A673 (cell line): ENCODE data around the gene FBXL7. TPM values are rescaled to one million over a fixed set of nuclear protein-coding genes. Genes with fewer than 3 reads are reported as not detected.

Source experiments
- BruUV-seq: library from RNA; stranded (reverse); fragments of 400-500 nt; replicated peaks from 2 replicates; lab custom pipeline; 2021; lab: Mats Ljungman, UMichigan
- CTCF ChIA-PET: fragments of 300-600 bp; sonication (Branson Sonifier 250); formaldehyde crosslinking; loops from one replicate; lab custom pipeline; 2022; ENCODE audit warnings: antibody characterized with exemption; lab: Charles Lee
- POLR2A ChIA-PET: fragments of 300-600 bp; sonication (Branson Sonifier 250); formaldehyde crosslinking; loops from one replicate; lab custom pipeline; 2022; ENCODE audit warnings: antibody characterized with exemption; ENCODE audit not compliant: low non-redundant PET; lab: Charles Lee
- DNase-seq: peaks from one replicate; pipeline ENCODE4 v3.0.0-alpha.2; 2015; ENCODE audit warnings: low spot score
- H3K27ac ChIP-seq: fragments of 200-600 bp; sonication (generic); 2 replicates; pipeline ENCODE4 v1.5.1; 2016; ENCODE audit warnings: mixed run types, low read depth, mild to moderate bottlenecking, mixed read lengths, antibody characterized with exemption, low read length; ENCODE audit not compliant: poor library complexity, severe bottlenecking
- H3K27me3 ChIP-seq: fragments of 200-600 bp; sonication (generic); replicated peaks from 2 replicates; pipeline ENCODE4 v1.6.1; 2017; ENCODE audit warnings: mixed run types, low read depth, mild to moderate bottlenecking, mixed read lengths, antibody characterized with exemption, low read length; ENCODE audit not compliant: insufficient read depth, poor library complexity
- H3K36me3 ChIP-seq: fragments of 200-600 bp; sonication (generic); 2 replicates; pipeline ENCODE4 v1.6.1; 2016; ENCODE audit warnings: mixed run types, mild to moderate bottlenecking, mixed read lengths, antibody characterized with exemption, low read length; ENCODE audit not compliant: insufficient read depth, poor library complexity, severe bottlenecking
- H3K4me1 ChIP-seq: fragments of 200-600 bp; sonication (generic); 2 replicates; pipeline ENCODE4 v1.6.1; 2017; ENCODE audit warnings: mixed run types, mild to moderate bottlenecking, mixed read lengths, antibody characterized with exemption, low read length; ENCODE audit not compliant: insufficient read depth, poor library complexity, severe bottlenecking
- H3K4me3 ChIP-seq: fragments of 200-600 bp; sonication (generic); 2 replicates; pipeline ENCODE4 v1.5.1; 2016; ENCODE audit warnings: low read depth, mixed run types, mild to moderate bottlenecking, mixed read lengths, low read length; ENCODE audit not compliant: poor library complexity, severe bottlenecking
- H3K9me3 ChIP-seq: fragments of 200-600 bp; sonication (generic); 2 replicates; pipeline ENCODE4 v1.6.1; 2016; ENCODE audit warnings: mixed run types, low read depth, mild to moderate bottlenecking, mixed read lengths, antibody characterized with exemption, low read length; ENCODE audit not compliant: poor library complexity, severe bottlenecking
- EZH2 ChIP-seq: fragments of 200-600 bp; sonication (generic); IDR thresholded peaks from 2 replicates; pipeline ENCODE4 v1.6.1; 2017; ENCODE audit warnings: borderline replicate concordance, low read depth, mild to moderate bottlenecking, mixed read lengths, antibody characterized with exemption, low read length; ENCODE audit not compliant: poor library complexity, severe bottlenecking
- intact Hi-C: fragments of 100-400 bp; cut with micrococcal nuclease; formaldehyde crosslinking; loops from one replicate; pipeline ENCODE4 v1.10.0; 2022; ENCODE audit not compliant: unreplicated experiment
- total RNA-seq: library from RNA; stranded (reverse); gene quantifications from 2 replicates; pipeline ENCODE4 v1.2.3, GENCODE V29; 2021
- TF ChIP-seq, protein P1 (sequence below): fragments of 300-800, 200-600 bp; sonication (generic); conservative IDR thresholded peaks from 2 replicates; pipeline ENCODE4 v1.5.1; 2017; ENCODE audit warnings: low read depth, mild to moderate bottlenecking, antibody characterized with exemption, low read length, moderate library complexity, mixed read lengths

FBXL7 gene
- total RNA-seq, 1 experiment from 2014 or later, result 5.9 TPM

DNA sequence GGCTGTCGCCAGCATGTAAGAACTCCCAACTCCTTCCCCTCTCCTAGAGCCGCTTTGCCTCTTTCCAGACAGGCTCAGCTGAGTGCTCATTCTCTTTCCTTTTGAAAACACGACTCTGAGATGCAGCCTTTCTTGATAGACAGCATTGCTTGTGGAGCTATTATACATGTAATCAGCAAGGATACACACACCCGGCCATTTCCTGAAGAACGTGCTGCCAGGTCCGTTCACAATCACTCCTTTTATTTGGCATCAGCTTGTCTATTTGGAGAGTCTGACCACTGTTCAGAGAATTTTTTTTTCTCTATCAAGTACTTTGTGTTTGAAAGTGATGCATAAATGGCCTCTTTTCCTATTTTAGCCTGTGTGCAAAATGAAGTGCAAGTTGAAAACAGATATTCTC lies 351.0 kb downstream of the FBXL7 start:
- TF ChIP-seq, protein P1, sequence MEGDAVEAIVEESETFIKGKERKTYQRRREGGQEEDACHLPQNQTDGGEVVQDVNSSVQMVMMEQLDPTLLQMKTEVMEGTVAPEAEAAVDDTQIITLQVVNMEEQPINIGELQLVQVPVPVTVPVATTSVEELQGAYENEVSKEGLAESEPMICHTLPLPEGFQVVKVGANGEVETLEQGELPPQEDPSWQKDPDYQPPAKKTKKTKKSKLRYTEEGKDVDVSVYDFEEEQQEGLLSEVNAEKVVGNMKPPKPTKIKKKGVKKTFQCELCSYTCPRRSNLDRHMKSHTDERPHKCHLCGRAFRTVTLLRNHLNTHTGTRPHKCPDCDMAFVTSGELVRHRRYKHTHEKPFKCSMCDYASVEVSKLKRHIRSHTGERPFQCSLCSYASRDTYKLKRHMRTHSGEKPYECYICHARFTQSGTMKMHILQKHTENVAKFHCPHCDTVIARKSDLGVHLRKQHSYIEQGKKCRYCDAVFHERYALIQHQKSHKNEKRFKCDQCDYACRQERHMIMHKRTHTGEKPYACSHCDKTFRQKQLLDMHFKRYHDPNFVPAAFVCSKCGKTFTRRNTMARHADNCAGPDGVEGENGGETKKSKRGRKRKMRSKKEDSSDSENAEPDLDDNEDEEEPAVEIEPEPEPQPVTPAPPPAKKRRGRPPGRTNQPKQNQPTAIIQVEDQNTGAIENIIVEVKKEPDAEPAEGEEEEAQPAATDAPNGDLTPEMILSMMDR, result no peak
- TF ChIP-seq EZH2, result no peak
- ChIA-PET CTCF (no interaction called here), POLR2A (no interaction called here)
- intact Hi-C loops, result no loop called here
- H3K27me3 ChIP-seq, result no peaks in the 10 kb centered on the region
- DNase-seq, result no peak
- H3K4me3 ChIP-seq, result no peak overlapping the region
- no peak overlapping the region for H3K27ac ChIP-seq
- BruUV-seq, result no TSS peak
- H3K4me1 ChIP-seq, result no peaks in the 10 kb centered on the region
- no peaks in the 10 kb centered on the region for H3K9me3 ChIP-seq
- no peaks in the 10 kb centered on the region for H3K36me3 ChIP-seq

DNA sequence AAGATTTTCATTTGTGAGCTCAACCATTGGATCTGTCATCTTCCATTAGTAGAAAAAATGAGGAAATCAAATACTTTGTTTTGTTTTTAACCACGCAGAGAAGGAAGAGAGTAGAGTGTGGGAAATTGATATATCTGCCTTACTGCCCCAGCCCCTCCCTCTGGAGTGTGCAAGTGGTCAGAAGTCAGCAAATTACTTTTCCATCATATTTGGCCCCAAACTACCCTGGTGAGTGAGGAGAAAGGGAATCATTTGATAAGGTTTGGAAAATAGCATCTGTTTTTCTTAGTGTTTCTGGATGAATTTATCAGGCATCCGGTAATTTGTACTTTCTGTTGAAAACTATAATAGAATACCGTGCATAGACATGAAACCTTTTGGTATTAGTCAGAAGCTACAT lies 352.2 kb downstream of the FBXL7 start:
- POLR2A ChIA-PET, result no interaction called here
- no peak for DNase-seq
- CTCF ChIA-PET, result no interaction called here
- H3K27ac ChIP-seq, result no peak overlapping the region
- no peaks in the 10 kb centered on the region for H3K36me3 ChIP-seq
- TF ChIP-seq, protein P1, result no peak
- no peak for TF ChIP-seq EZH2
- no peaks in the 10 kb centered on the region for H3K4me1 ChIP-seq
- no TSS peak for BruUV-seq
- no peaks in the 10 kb centered on the region for H3K27me3 ChIP-seq
- intact Hi-C loops, result no loop called here
- no peak overlapping the region for H3K4me3 ChIP-seq
- no peaks in the 10 kb centered on the region for H3K9me3 ChIP-seq

DNA sequence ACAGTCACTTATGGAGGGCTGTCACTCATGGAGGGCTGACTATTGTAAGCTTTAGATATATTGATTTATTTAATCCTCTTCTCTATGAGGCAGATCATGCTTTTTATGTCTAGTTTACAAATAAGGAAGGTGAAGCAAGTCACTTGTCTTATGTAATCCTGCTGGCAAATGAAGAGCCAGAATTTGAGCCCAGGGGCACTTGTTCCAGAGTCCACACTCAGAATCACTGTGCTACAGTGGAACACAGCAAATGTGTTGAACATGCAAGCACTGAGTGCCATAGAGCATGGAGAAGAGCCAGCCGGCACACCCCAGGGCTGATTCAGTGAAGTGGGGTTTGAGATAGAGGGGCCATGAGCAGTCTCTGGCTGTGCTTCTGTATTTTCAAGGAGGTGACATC lies 353.0 kb downstream of the FBXL7 start:
- intact Hi-C loops, result no loop called here
- no peaks in the 10 kb centered on the region for H3K9me3 ChIP-seq
- POLR2A ChIA-PET, result no interaction called here
- no peaks in the 10 kb centered on the region for H3K27me3 ChIP-seq
- H3K4me3 ChIP-seq, result no peak overlapping the region
- no TSS peak for BruUV-seq
- TF ChIP-seq EZH2, result no peak
- TF ChIP-seq, protein P1, result no peak
- H3K36me3 ChIP-seq, result no peaks in the 10 kb centered on the region
- no peaks in the 10 kb centered on the region for H3K4me1 ChIP-seq
- no peak overlapping the region for H3K27ac ChIP-seq
- CTCF ChIA-PET, result no interaction called here
- DNase-seq, result no peak
